HG02623 (cell line): ENCODE data around the gene TNNT2.

Experiments used
- ATAC-seq: cut with Tn5 transposase; IDR thresholded peaks from one replicate; pipeline ENCODE4 v1.9.1; 2021; ENCODE audit warnings: moderate library complexity; ENCODE audit not compliant: unreplicated experiment

Gene TNNT2

DNA sequence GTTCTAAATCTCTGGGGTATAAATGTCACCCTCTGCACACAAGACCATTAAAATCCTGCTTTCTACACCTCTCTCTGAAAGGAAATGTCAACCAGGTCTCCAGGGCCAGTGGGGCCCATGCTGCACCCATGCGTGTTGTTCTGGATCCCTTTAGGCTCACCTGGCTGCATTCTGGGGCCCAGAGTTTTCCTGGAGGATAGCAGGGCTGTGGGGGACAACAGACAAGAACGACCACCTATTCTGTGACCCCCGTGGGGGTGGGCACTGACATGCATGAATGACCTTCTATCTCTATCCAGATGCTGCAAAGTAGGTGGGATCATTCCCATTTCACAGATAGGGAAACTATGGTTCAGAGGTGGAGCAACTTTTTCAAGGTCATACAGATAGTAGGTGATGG is 41.6 kb downstream of the TNNT2 start:
- no peak for ATAC-seq

DNA sequence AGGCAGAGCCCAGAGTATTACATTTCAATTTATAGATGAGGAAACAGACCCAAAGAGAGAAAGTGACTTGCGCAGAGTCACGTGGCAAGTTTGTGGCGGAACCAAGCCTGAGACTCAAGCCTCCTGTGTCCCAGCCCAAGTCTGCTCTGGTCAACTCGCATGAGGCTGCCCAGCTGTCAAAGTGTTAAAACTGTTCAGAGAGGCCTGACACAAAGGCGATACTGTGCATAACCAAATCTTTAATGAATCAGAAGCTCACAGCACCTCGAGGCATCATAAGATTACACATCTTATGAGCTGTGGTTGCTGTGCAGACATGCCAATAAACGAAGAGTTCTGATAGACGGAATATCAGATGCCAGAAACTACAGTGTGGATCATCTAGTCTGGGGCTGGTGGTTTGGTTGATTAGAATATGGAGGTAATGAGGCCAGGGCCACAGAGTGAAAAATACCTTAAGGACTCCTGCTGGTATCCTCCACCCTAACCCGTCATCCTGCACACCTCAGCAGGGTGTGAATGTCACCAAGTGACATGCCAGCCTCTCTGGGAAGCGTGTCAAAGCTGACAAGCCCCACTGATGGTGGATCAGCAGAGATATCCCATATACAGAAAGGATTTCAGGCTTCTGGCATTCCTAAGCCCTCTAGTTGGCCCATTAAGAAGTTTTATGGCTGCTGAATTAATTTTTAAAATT is 42.2 kb downstream of the TNNT2 start:
- no peak for ATAC-seq

DNA sequence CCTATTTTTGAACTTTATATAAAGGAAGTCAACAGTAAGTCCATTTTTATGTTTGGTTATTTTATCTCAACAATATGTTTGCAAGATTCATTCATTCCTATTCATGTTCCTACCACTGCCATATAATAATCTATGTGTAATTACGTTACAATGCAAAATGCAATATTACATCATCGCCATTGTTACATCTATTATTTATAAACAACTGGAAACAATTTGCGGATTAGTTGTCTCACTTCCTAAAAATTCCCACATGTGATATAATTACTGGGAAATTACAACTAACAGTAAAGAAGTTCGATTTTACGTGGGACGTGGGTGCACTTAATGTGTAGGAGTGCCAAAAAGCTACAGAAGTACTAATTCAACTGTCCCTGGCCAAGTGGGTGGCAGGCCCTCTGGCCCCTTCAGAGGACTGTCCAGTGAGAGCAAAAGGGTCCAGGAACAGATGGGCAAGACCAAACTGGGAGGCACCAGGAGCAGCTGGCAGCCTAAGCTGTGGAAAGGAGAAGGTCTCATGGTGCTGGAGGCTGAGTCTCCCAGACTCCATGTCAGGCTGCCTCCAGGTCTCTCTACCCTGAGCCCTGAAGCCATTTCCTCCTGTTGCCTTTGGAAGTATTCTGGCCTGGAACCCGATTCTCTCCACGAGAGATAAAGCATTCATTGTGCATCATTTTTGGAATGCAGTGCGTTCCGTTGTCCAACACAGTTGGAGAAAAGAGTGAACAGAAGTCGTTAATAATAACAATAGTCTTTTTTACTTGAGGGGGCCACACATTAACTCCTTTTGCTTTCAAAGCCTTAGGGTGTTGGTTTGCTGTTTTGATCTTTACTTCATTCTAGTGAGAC is 42.9 kb downstream of the TNNT2 start:
- ATAC-seq = no peak

DNA sequence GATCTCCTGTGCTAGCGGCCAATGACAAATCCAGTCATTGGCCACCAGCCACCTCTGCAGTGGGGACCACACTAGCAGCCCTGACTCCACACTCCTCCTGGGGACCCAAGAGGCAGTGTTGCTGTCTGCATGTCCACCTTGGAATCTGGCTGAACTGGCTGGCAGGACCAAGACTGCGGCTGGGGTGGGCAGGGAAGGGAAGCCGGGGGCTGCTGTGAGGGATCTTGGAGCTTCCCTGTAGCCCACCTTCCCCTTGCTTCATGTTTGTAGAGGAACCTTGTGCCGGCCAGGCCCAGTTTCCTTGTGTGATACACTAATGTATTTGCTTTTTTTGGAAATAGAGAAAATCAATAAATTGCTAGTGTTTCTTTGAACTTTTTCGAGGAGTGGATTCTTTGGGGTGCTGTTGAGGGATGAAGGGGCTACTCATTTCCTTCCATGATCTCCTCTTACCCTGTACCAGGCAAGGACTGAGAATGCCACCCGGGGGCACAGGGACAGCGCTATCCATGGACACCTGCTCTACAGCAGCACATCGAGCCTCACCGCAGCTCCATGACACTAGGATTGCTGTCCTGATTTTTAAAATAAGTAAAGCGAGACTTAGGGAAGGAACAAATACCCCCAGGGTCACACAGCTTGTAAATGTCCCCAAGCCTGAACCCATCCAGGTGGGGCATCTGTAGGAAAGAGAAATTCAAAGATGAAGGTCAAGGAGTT is 44.7 kb downstream of the TNNT2 start:
- ATAC-seq = no peak

DNA sequence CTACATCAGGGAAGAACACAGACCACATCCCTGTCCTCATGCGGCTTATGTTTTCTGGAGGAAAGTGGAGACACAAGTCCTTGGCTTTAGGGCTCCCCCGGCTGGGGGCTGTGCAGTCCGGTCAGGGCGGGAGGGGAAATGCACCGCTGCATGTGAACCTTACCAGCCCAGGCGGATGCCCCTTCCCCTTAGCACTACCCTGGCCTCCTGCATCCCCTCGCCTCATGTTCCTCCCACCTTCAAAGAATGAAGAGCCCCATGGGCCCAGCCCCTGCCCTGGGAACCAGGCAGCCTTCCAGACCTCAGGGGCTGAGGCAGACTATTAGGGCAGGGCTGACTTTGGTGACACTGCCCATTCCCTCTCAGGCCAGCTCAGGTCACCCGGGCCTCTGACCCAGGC is 45.5 kb downstream of the TNNT2 start:
- no peak for ATAC-seq

DNA sequence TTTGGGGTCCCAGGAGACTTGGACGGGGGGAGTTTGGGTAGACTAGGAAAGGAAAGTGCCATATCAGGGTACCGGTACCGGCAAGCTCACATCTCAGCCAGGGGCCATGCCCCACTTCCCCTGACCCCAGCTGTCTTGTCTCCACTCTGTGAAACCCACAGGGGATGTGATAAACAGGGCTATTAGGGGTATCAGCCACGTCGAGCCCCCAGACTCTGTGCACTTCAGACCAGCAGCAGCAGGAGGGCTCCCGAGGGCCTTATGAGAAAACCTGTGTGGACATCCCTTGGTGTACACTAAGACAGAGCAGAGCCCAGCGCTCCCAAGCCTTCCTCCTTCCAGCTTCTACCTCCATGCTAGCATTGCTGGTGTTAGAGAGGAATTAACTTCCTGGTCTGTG is 46.3 kb downstream of the TNNT2 start:
- no peak for ATAC-seq

DNA sequence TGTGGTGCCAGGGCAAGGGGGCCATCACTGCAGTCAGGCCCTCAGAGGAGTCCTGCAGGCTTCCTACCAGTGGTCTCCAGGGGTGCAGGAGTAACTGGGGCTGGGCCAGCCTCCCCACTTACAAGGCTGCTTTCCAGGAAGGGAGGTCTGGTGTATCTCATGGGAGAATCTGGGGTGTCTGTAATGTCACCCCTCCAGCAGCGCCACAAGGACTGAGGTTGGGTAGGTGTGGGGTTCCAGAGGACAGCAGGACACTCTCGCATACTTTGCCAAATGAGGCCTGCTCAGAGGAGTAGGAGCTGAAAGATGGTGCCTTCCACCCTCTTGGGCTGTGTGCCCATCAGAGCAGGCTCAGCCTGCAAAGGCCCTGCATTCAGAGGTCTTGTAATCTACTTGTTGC is 46.9 kb downstream of the TNNT2 start:
- ATAC-seq = no peak

DNA sequence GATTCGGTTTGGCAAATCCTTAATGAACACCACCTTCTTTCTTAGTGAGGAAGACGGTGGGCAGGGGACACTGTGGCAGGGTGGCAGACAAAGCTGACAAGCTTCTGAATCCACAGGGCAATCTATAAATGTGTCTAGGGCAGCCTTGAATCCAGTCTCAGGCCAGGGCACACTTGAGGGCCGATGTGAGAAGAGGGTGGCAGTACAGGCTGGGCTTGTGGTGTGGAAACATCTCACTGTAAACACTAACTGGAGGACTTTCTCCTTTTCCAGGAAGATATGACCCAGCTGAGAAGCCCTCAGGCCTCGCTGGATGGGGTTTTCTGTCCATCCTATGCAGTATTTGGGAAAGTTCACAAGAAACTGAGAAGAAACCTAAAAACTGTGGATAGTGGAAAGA is 47.7 kb downstream of the TNNT2 start:
- no peak for ATAC-seq

DNA sequence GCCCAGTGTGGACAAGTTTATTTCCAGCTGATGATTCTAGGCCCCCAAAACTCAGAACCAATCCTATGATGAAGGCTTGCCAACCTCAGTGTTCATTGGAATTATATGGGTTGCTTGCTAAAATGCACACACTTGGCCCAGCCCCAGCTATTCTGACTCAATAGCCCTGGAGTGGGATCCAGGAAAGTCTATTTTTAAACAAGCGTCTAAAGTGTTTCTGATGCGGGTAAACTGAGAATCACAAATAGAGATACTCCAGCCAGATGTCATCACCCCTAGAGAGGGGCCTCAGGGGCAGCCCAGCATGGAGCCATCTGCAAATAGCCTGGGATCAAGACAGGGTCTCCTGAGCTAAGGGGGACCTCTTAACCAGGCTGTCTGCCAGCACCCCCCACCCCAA is 48.2 kb downstream of the TNNT2 start:
- no peak for ATAC-seq

DNA sequence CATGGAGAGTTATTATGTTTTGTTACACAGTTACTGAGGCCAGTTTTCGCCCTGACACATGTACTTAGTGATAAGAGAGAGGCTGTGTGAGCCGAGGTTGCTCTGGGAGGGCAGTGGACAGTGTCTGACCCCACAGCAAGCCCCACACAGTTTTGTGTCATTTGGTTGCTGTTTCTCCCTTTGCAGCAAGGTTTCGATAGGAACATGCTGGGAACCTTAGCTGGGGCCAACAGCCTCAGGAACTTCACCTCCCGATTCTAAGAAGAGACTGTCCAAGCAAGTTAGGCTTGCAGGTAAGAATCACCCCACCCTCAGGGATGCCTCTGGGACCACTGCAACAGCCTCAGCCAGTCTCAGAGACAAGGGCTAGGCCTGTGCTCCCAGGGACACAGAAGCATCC is 48.9 kb downstream of the TNNT2 start:
- ATAC-seq = no peak

DNA sequence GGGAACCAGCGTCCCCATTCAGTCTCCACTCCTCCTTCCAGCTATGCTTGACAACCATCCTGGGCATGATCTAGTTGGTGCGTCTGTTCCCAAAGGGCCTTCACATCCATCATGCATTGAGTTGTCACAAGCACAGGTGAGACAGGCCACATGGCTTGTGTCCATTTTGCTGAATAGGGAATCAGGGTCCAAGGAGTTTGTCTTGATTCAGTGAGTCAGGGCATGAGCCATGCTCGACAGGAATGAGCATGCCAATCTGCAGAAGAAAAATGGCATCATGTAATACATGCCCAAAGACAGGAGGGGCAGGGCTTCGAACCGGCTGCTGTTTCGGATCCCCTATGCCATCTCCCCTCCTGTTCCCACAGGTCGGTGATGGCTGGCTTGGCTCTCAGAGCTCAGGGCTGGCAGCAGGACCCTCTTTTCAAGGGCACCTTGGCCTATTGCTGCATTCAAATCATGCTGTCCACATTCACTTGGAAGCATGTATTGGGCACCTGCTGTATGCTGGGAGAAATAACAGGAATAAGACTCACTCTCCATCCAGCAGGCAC is 49.7 kb downstream of the TNNT2 start:
- no peak for ATAC-seq

DNA sequence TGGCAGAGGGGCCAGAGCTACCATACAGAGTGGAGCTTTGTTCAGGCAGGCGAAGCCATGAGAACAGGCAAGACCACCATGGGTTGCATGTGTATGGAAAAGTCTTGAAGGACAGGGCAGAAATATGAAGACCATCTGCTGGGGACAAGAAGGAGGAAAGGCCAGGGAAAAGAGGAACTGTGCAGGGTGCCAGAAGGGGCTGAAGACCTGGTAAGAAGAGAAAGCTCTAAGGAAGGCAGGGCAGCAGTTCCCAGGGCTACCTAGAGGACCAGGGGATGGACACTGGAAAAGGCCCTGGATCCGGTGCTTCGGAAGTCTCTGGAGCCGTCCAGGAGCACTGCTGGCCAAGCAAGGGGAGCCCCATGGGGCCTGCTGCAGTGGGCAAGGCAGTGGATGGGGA is 50.8 kb downstream of the TNNT2 start:
- no peak for ATAC-seq

DNA sequence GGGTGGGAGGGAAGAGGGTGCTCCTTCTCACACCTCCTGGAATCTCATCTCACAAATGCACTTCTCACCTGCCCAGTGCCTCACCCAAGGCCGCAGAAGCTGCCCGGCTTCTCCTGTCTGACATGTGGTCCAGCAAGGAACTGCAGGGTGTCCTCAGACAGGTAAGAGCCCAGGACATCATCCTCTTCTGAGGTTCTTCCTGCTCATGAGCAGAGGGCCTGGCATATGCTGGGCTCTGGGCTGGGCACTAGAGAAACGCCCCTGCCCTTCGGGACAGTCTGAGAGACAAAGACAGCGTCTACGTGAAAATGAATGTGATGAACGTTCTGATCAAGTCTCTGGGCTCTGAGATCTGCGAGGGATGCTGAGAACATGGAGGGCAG is 51.8 kb downstream of the TNNT2 start:
- no peak for ATAC-seq

DNA sequence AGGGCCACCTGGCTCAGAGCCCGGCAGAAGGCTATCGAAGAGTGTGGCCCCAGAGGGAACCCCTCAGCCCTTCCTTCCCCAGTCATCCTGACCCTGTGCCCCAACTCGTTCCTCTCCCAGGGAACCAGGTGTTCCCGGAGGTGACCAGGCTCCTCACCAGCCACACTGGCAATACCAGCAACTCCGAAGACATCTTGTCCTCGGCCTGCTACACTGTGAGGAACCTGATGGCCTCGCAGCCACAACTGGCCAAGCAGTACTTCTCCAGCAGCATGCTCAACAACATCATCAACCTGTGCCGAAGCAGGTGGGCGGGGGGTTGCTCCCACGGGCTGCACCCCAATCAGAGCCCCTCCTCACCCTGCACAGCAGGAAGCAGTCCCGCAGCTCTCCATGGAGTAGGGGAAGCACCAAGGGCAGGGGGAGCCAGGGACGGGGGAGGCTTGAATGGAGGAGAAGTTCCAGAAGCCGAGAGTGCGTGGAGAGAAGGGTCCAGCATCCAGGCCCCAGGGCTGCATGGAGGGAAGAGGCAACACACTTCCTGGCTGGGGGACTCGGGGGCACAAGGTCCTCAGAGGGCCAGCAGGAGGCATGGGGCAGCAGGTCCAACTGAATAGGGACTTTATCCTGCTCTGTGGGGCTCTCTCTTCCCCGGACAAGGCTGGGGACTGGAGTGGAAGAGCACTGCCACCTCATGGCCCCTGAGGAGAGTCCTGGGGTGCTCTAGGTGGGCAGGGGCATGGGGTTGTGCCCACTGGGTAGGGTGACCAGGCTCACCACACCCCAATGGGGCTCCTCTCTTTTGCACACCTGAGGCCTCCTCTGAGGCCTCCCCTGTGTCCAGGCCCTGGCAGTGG is 52.4 kb downstream of the TNNT2 start:
- ATAC-seq = no peak

DNA sequence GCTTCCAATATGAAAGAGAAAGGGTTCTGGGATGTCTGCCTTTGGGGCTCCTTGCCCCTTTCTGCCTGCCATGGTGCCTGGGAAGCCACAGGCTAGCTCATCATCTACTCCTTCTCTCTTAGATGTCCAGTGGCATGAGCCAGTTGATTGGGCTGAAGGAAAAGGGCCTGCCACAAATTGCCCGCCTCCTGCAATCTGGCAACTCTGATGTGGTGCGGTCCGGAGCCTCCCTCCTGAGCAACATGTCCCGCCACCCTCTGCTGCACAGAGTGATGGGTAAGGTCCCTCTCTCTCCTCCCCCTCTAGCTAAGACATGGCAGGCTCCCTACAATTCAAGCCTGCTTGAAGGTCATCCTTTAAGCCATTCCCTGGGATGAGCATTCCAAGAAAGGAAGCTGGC is 53.2 kb downstream of the TNNT2 start:
- no peak for ATAC-seq

DNA sequence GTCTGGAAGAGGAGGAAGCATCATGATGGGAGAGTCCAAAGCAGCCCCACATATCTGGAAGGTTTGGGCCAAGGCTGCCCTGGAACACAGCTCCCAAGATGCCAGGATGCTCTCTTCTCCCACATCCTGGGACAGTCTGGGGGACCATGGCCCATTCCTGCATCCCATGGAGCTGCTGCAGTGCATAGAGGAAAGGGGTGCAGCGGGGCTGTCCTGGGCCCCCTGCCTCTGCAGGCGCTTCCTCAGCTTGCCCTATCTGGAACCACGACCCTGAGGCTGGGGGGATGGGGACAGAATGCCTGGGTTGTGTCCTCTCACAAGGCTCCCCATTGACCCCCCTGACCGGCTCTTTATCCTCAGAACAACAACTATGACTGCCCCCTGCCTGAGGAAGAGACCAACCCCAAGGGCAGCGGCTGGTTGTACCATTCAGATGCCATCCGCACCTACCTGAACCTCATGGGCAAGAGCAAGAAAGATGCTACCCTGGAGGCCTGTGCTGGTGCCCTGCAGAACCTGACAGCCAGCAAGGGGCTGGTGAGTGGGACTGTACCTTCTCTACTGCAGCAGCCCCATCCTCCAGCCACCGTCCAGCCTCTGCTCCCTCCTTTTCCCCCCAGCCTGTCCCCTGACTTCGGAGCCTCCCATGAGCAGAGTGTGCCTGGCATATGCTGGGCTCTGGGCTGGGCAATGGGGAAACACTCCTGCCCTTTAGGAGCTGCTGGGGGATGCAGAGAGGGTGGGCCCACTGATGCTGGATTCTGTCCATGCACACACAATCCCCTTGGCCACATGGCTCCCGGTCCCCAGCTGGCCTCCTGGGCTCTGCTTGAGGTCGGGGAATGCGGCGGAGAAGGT is 54.6 kb downstream of the TNNT2 start:
- ATAC-seq = no peak

DNA sequence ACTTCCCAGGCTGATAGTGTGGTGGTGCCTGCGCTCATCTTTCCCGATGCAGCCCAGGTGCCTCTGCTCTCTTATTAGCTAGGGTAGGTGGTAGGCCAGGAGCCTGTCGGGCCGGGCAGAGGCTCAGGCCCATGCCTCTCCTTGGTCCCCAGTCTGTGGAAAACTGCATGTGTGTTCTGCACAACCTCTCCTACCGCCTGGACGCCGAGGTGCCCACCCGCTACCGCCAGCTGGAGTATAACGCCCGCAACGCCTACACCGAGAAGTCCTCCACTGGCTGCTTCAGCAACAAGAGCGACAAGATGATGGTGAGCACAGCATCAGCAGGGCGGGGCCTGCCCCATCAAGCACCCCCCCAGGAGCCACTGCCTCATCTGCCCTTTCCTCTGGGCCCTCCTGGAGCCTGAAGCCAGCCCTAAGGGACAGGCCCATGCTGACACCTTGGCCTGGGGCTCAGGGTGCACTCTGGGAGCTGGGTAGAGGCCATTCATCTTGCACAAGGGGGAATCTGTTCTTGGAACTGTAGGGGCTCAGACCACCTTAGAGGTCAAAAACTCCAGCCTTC is 55.6 kb downstream of the TNNT2 start:
- no peak for ATAC-seq

DNA sequence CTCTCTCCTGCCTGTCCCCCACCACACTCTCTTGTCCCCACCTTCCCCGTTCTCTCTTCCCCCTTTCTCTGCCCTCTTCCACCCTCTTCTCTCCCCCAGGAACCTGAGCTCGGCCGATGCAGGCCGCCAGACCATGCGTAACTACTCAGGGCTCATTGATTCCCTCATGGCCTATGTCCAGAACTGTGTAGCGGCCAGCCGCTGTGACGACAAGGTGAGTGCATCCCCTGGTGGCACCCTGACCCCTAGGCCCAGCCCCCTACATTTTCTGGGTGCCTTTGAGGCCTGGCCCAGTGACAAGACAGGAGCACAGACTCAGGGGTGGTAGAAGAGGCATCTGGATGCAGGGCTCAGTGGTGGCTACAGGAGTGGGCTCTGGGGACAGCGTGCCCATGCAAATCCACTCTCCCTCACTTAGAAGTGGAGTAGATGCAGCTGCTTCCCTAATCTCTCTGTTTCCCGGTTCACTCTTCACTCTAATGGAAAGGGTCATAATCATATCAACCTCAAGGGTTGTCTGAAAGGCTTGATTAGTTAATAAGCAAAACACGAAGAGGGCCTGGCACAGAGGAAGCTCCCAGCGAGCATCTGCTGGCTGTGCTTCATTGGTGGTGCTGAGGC is 57.2 kb downstream of the TNNT2 start:
- no peak for ATAC-seq

DNA sequence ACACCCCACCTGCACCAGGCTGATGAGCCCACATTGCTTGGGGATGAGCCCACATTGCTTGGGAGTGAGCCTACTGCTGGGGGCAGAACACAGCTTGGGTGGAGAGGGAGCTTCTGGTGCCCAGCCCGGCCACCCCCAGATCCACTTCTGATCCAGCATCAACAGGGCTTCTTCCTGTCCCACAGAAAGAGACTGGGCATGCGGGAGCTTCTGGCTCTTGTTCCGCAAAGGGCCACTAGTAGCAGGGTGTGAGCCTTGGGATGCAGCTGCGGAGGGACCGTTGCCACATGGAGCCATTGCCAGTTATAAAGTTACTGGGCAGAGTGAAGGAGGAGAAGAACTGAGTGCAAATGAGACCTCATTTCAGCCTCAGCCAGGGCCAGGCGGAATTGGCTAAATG is 57.8 kb downstream of the TNNT2 start:
- no peak for ATAC-seq
